ENCODE data around the gene DUSP5.

DUSP5 gene

DNA sequence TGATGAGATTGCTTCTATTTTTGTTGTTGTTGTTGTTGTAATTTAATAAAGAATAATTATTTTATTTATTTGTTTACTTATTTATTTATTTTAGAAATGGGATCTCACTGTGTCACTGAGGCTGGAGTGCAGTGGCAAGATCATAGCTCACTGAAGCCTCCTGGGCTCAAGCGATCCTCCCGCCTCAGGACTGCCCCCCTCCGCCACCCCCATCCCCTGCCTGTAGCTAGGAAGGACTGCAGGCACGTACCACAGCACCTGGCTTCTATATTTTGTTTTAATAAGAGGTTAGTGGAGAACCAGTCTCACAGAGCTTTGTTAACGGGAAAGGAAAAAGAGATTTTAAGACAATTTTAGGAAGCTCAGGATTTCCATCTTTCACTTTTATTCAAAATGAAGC, 50.3 kb downstream of the DUSP5 start:
- no peak for DNase-seq

DNA sequence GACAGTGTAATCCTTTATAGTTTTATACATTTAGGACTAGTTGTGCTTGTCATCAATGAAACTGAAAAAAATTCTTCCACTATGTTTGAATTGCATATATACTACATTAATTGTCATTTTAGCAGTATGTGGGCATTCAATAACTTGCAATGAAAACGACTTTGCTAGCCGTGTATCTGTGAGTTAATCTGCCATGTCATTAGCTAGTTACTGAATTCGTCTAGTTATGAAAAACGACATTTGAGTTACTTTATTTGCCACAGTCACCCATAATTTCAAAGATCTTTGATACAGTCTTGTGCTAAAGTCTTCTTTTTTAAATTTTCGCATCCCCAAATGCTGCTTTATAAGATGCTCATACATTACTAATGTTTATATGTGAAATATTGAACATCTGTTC, 51.5 kb downstream of the DUSP5 start:
- no peak for DNase-seq

DNA sequence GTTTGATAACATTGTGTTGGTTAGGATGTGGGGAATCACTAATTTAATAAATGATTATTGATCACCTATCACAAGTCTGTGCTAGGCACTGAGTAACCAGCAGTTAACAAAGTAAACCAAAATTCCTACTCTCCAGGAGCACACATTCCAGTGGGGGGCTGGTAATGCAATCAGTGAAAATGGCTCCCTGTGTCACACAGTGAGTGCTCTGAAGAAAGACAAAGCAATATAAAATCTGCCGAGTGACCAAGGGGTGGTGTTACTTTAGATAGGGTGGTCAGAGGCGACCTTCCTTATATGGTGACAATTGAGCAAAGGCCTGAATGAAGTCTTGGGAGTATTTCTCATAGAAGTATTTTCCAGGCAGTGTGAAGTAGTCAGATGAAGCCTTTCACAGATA, 56.2 kb downstream of the DUSP5 start:
- DNase-seq, result no peak

DNA sequence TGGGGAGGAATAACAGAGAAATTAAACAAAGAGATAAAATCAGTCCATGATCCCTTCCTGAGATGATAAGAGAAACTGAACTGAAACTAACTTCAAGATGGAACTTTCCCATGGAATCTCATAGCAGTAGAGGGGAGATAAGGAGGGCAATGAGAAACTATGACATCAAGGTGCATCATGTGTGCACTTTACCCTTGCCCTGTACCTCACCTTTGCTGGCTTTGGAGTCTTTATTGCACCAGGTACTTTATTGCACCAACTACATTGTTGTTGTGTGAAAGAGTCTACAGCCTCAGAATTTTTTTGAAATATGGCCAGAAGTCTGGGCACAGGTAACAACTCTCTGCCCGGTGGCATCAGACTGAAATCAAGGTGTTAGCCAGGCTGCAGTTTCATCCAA, 58.6 kb downstream of the DUSP5 start:
- no peak for DNase-seq

DNA sequence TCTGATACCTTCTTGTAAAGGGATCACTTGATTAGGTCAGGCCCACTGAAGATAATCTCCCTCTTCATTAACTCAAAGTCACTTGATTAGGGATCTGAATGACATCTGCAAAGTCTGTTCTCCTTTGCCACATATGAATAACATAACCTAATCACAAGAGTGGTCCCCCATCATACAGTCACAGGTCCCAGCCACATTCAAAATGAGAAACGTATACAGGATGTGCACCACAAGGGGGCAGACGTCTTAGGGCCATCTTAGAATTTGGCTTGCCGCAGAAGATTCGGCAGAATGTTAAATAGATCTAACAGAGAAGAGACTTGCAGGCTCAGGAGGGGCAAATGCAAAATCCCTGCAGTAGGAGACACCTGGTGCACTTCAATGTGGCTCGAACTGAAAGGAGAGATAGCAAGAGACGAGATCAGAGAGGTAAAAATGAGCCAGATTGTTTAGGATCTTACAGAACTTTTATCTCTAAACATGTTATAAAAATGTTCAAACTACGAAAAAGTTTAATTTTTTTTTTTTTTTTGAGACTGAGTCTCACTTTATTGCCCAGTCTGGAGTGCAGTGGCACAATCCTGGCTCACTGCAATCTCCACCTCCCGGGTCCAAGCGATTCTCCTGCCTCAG, 59.4 kb downstream of the DUSP5 start:
- peak; percentile 25 for DNase-seq

DNA sequence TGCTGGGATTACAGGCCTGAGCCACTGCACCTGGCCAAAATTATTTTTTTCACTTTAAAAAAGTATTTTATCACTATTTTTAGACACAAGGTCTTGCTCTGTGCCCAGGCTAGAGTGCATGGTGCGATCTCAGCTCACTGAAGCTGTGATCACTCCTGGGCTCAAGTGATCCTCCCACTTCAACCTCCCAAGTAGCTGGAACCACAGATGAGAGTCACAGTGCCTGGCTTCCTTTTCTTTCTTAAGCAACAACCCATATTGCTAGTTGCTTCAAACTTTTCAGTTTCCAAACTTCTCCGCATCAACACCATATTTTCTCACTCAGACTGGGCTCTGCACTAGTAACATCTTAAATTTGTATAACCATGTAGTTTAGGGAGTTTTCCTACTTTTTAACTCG, 60.3 kb downstream of the DUSP5 start:
- DNase-seq, result no peak

DNA sequence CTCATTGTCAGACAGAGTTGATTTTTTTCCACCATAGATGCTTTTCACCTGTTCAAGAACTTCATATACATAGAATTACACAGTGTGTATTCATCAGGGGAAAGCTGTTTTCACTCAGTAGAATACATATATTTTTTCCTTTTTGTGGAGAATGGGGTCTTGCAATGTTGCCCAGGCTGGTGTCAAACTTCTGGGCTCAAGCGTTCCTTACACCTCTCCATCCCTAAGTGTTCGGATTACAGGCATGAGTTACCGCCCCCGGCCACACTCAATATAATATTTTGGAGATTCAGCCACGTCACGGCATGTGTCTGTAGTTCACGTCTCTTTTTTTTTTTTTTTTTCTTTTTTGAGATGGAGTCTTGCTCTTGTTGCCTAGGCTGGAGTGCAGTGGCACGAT, 62.3 kb downstream of the DUSP5 start:
- DNase-seq, result no peak

Measured in NCI-H1436 (cell line).